Trophoblast cell (in vitro differentiated cells and primary cell): ENCODE results near the gene UBE2A.

ENCODE experiments used
- DNase-seq, 2 donors: peaks; one replicate each; pipeline ENCODE4 v3.0.0-alpha.2; 2016
- H2AFZ ChIP-seq: 2 replicates; pipeline ENCODE4 v1.6.1; 2013; ENCODE audit warnings: low read length, moderate library complexity, mild to moderate bottlenecking; ENCODE audit not compliant: insufficient read depth, poor library complexity
- H2AK5ac ChIP-seq: 2 replicates; pipeline ENCODE4 v1.6.1; 2013; ENCODE audit warnings: mild to moderate bottlenecking, low read length
- H2BK120ac ChIP-seq: 2 replicates; pipeline ENCODE4 v1.6.1; 2013; ENCODE audit warnings: low read length, mild to moderate bottlenecking, moderate library complexity; ENCODE audit not compliant: insufficient read depth, poor library complexity
- H2BK12ac ChIP-seq: 2 replicates; pipeline ENCODE4 v1.6.1; 2013; ENCODE audit warnings: mild to moderate bottlenecking, low read length, moderate library complexity
- H2BK5ac ChIP-seq: 2 replicates; pipeline ENCODE4 v1.6.1; 2013; ENCODE audit warnings: low read length, low read depth, moderate library complexity, mild to moderate bottlenecking; ENCODE audit not compliant: poor library complexity
- H3K14ac ChIP-seq: 2 replicates; pipeline ENCODE4 v1.6.1; 2013; ENCODE audit warnings: mild to moderate bottlenecking, low read length
- H3K18ac ChIP-seq: 2 replicates; pipeline ENCODE4 v1.6.1; 2013; ENCODE audit warnings: mild to moderate bottlenecking, low read length
- H3K23ac ChIP-seq: 2 replicates; pipeline ENCODE4 v1.6.1; 2013; ENCODE audit warnings: low read length
- H3K27ac ChIP-seq: 2 replicates; pipeline ENCODE4 v1.5.1; 2013; ENCODE audit warnings: low read depth, mild to moderate bottlenecking, inconsistent platforms, low read length, moderate library complexity
- H3K27me3 ChIP-seq: 2 replicates; pipeline ENCODE4 v1.6.1; 2013; ENCODE audit warnings: inconsistent platforms, mild to moderate bottlenecking, low read length, moderate library complexity; ENCODE audit not compliant: insufficient read depth
- H3K36me3 ChIP-seq, 2 experiments: 1 replicate in 1 of 2; 2 replicates in 1 of 2; pipeline ENCODE4 v1.6.1; 2013; ENCODE audit warnings: low read length in 2 of 2, mild to moderate bottlenecking in 2 of 2, moderate library complexity in 1 of 2; ENCODE audit not compliant: insufficient read depth in 2 of 2, control insufficient read depth in 1 of 2
- H3K4ac ChIP-seq: 2 replicates; pipeline ENCODE4 v1.6.1; 2013; ENCODE audit warnings: low read depth, mild to moderate bottlenecking, low read length, moderate library complexity
- H3K4me1 ChIP-seq, 2 experiments: 1 replicate in 1 of 2; 2 replicates in 1 of 2; pipeline ENCODE4 v1.6.1; 2013; ENCODE audit warnings: low read length in 2 of 2, mild to moderate bottlenecking in 2 of 2, moderate library complexity in 1 of 2; ENCODE audit not compliant: insufficient read depth in 2 of 2, control insufficient read depth in 1 of 2
- H3K4me2 ChIP-seq: 2 replicates; pipeline ENCODE4 v1.6.1; 2013; ENCODE audit warnings: inconsistent platforms, mild to moderate bottlenecking, low read length, moderate library complexity
- H3K4me3 ChIP-seq: 2 replicates; pipeline ENCODE4 v1.5.1; 2013; ENCODE audit warnings: mild to moderate bottlenecking, low read depth, low read length, inconsistent platforms
- H3K79me1 ChIP-seq: one replicate; pipeline ENCODE4 v1.6.1; 2013; ENCODE audit warnings: low read length
- H3K79me2 ChIP-seq: 2 replicates; pipeline ENCODE4 v1.6.1; 2013; ENCODE audit warnings: low read length, mild to moderate bottlenecking; ENCODE audit not compliant: control insufficient read depth, insufficient read depth, poor library complexity
- H3K9ac ChIP-seq: 2 replicates; pipeline ENCODE4 v1.6.1; 2013; ENCODE audit warnings: mild to moderate bottlenecking, low read length
- H3K9me3 ChIP-seq: 2 replicates; pipeline ENCODE4 v1.6.1; 2013; ENCODE audit warnings: low read depth, mild to moderate bottlenecking, control low read depth, inconsistent platforms, low read length; ENCODE audit not compliant: insufficient read depth
- H4K12ac ChIP-seq: 2 replicates; pipeline ENCODE4 v1.6.1; 2013; ENCODE audit warnings: low read depth, mild to moderate bottlenecking, low read length, moderate library complexity
- H4K8ac ChIP-seq: 2 replicates; pipeline ENCODE4 v1.6.1; 2013; ENCODE audit warnings: low read depth, mild to moderate bottlenecking, low read length, moderate library complexity
- H4K91ac ChIP-seq: one replicate; pipeline ENCODE4 v1.6.1; 2013; ENCODE audit warnings: low read depth, mild to moderate bottlenecking, low read length, moderate library complexity
- WGBS: extraction: QIAGEN DNeasy Blood & Tissue Kit; methylation state at CpG from one replicate; pipeline ENCODE4 v1.1.7; 2013; ENCODE audit warnings: missing lambda C conversion rate; ENCODE audit not compliant: insufficient read length, insufficient coverage; ENCODE audit errors: extremely low coverage; 5-methylcytosine and 5-hydroxymethylcytosine counted together

Gene UBE2A

GRCh38 chrX:119570351-119570835, 4.0 kb upstream of the UBE2A start:
- no peak overlapping the region for H3K23ac ChIP-seq
- H4K12ac ChIP-seq: no peak overlapping the region
- H3K27me3 ChIP-seq: no peaks in the 10 kb centered on the region
- no peak overlapping the region for H4K91ac ChIP-seq
- H3K79me1 ChIP-seq: peaks cover 6% of the 10 kb centered on the region
- no peak overlapping the region for H2BK120ac ChIP-seq
- no peaks in the 10 kb centered on the region for H3K9me3 ChIP-seq
- no peak overlapping the region for H2AK5ac ChIP-seq
- no peak overlapping the region for H3K9ac ChIP-seq
- no peak overlapping the region for H3K18ac ChIP-seq
- H3K36me3 ChIP-seq: no peaks in the 10 kb centered on the region
- H3K4ac ChIP-seq: no peak overlapping the region
- no peak overlapping the region for H4K8ac ChIP-seq
- H3K4me2 ChIP-seq: no peak overlapping the region
- H3K4me3 ChIP-seq: no peak overlapping the region
- H2AFZ ChIP-seq: no peak overlapping the region
- WGBS: no CpG with 5 or more reads among the region's 6 CpGs
- H3K14ac ChIP-seq: no peak overlapping the region
- peaks cover 0 to 1% of the 10 kb centered on the region in 2 experiments for H3K4me1 ChIP-seq
- no peak overlapping the region for H2BK12ac ChIP-seq
- peak; percentile 75 to 94 for DNase-seq
- no peak overlapping the region for H2BK5ac ChIP-seq
- H3K79me2 ChIP-seq: peaks cover 3% of the 10 kb centered on the region
- H3K27ac ChIP-seq: no peak overlapping the region

DNA sequence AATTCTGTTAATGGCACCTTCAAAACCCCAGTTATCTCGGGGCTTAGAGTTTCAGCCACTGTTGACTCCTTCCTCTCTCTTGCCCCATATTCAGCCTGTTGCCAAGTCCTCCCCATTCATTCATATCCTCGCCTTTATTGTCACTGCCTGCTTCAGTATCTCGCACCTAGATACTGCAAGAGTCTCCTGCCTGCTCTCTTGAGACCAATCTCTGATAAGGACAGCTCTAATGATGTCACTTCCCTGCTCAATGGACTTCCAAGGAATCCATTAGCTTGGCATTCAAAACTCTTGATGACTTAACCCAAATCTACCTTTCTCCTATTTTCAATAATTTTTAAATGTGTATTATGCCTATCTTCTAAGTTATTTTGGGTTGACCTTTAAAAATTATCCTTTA, 1.1 kb upstream of the UBE2A start:
- no CpG with 5 or more reads among the region's 3 CpGs for WGBS
- Histone ChIP-seq H3K4me2 (peak overlapping the region; percentile 89), H3K36me3 (no peaks in the 10 kb centered on the region), H3K27ac (no peak overlapping the region), H2BK5ac (no peak overlapping the region), H3K14ac (no peak overlapping the region), H3K4me3 (no peak overlapping the region), H3K4ac (no peak overlapping the region), H3K9me3 (no peaks in the 10 kb centered on the region), H3K9ac (no peak overlapping the region), H2BK120ac (no peak overlapping the region), H3K4me1 (peaks cover 0 to 4% of the 10 kb centered on the region in 2 experiments), H3K79me2 (peaks cover 3% of the 10 kb centered on the region), H3K27me3 (no peaks in the 10 kb centered on the region), H3K18ac (no peak overlapping the region), H4K8ac (peak overlapping the region; percentile 33), H2AK5ac (no peak overlapping the region), H4K91ac (no peak overlapping the region), H3K23ac (no peak overlapping the region), H3K79me1 (peaks cover 6% of the 10 kb centered on the region), H4K12ac (no peak overlapping the region), H2BK12ac (peak overlapping the region; percentile 7), H2AFZ (no peak overlapping the region)
- DNase-seq: peak in 1 of 2 donors; percentile 72

DNA sequence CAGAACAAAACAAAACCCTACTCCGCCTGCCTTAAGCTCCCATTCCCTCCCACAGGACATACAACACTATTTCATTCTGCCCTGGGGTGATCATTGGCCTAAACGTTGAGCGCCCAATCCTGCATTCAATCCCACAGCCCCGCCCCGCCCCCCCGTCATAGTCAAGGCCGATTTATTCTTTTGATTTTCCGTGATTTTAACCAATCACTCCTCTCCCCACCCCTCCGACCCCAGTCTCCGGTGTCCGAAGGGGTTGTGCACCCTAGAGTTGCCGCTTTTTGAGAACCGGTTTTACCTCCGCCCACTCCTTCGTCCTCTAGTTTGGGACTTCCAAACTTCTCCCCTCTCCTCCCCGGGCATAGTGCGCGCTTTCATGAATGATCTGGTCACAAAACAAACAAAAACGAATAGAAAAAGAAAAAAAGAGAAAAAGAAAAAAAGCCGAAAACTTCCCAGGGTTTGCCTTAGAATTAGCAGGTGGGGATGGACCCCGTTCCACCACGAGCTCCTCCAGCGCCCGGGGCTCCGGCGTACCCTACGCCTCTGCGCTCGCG, 446 bp upstream of the UBE2A start:
- Histone ChIP-seq H3K14ac (no peak overlapping the region), H2BK120ac (no peak overlapping the region), H3K9ac (peak overlapping the region; percentile 74), H3K79me1 (peaks cover 6% of the 10 kb centered on the region), H3K36me3 (no peaks in the 10 kb centered on the region), H4K91ac (no peak overlapping the region), H3K4me3 (peak overlapping the region; percentile 68), H3K27ac (peak overlapping the region; percentile 44), H2BK12ac (no peak overlapping the region), H3K4me1 (peaks cover 0 to 4% of the 10 kb centered on the region in 2 experiments), H3K79me2 (peaks cover 3% of the 10 kb centered on the region), H2BK5ac (no peak overlapping the region), H2AK5ac (no peak overlapping the region), H3K23ac (no peak overlapping the region), H3K18ac (no peak overlapping the region), H2AFZ (peak overlapping the region; percentile 52), H3K27me3 (no peaks in the 10 kb centered on the region), H3K9me3 (no peaks in the 10 kb centered on the region), H4K8ac (peak overlapping the region; percentile 29), H3K4ac (no peak overlapping the region), H3K4me2 (peak overlapping the region; percentile 89), H4K12ac (no peak overlapping the region)
- WGBS: no CpG with 5 or more reads among the region's 30 CpGs
- DNase-seq: peak in 1 of 2 donors; percentile 70

- H4K8ac ChIP-seq: no peak overlapping the region
- no peak overlapping the region for H2AFZ ChIP-seq
- no peak overlapping the region for H3K18ac ChIP-seq
- H3K4me1 ChIP-seq: peaks cover 0 to 3% of the 10 kb centered on the region in 2 experiments
- H3K14ac ChIP-seq: no peak overlapping the region
- H3K79me2 ChIP-seq: peaks cover 3% of the 10 kb centered on the region
- no peak overlapping the region for H3K23ac ChIP-seq
- peaks cover 6% of the 10 kb centered on the region for H3K79me1 ChIP-seq
- H3K27ac ChIP-seq: no peak overlapping the region
- H3K9me3 ChIP-seq: no peaks in the 10 kb centered on the region
- H3K4ac ChIP-seq: no peak overlapping the region
- H2BK5ac ChIP-seq: no peak overlapping the region
- no peak overlapping the region for H4K12ac ChIP-seq
- H3K9ac ChIP-seq: no peak overlapping the region
- H3K4me2 ChIP-seq: no peak overlapping the region
- no peak overlapping the region for H3K4me3 ChIP-seq
- no peak overlapping the region for H2BK12ac ChIP-seq
- no peak overlapping the region for H2AK5ac ChIP-seq
- no peak overlapping the region for H2BK120ac ChIP-seq
- DNase-seq: no peak
- H4K91ac ChIP-seq: no peak overlapping the region
- peaks cover 1% of the 10 kb centered on the region in 2 experiments for H3K36me3 ChIP-seq
- H3K27me3 ChIP-seq: no peaks in the 10 kb centered on the region
Measured at GRCh38 chrX:119579414-119579813, 5.1 kb downstream of the UBE2A start.
